GM12891 (cell line): ENCODE results near the gene SPATA16.

Experiments used
- POLR2A ChIP-seq: IDR thresholded peaks from 2 replicates; pipeline ENCODE4 v1.6.1; 2011; ENCODE audit warnings: low read depth, low read length, control low read depth
- POLR2AphosphoS5 ChIP-seq: IDR thresholded peaks from 2 replicates; pipeline ENCODE4 v1.6.1; 2011; ENCODE audit warnings: low read depth, low read length, control low read depth
- POU2F2 ChIP-seq: IDR thresholded peaks from 2 replicates; pipeline ENCODE4 v1.6.1; 2011; ENCODE audit warnings: low read depth, mild to moderate bottlenecking, control low read depth, low read length, moderate library complexity
- TAF1 ChIP-seq: IDR thresholded peaks from 2 replicates; pipeline ENCODE4 v1.6.1; 2011; ENCODE audit warnings: low read depth, low read length, control low read depth

- TF ChIP-seq POU2F2 (no peak), POLR2AphosphoS5 (no peak), POLR2A (no peak), TAF1 (no peak)
Measured at GRCh38 chr3:172915911-172916514, 225.0 kb downstream of the SPATA16 start.
